ENCODE data around the gene AP1S3.
"Not testable (repeated sequence)": the region's sequence is repeated elsewhere in the genome, so short reads cannot be mapped to it uniquely, and the experiment has no call there.

The AP1S3 gene

DNA sequence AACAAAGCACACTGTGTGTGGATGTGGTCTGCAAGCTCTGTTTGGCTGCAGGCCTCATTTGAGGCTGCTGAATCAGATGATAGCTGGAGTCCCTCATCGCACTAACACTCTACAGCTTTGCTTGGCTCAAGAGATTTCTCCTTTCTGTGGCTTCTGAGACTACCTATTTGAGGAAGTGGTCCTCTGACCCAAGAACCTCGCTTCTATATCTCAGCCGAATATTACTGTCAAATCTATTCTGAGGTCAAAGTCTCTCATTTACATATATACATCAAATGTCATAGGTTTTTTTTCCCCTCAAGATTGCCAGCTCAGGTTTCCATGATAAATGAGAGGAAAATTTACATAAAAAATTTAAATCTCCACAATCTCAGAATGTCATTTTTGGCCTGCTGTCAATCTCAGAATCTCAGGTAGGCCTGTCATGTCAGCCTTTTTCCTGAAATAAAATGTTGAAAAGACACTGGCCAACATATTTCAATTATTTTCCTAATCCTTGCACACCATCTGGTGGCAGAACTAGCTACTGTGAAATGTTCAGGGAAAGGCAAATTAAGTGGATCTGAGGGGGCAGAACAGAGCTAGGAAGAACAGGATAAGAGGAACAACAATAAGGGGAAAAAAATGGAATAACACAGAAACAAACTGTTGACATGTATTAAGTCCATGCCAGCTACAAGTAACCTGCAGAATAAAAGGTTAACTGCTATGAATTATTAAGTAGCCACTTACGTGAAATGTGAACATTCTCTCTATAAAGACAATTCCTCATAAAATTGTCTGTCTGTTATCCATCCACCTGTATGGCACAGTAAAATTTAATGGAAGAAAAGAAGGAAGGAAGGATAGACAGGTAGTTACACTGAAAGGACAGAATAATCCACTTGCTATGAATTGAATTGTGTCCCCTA is 39.3 kb downstream of the AP1S3 start:
- DNase-seq = no peak

DNA sequence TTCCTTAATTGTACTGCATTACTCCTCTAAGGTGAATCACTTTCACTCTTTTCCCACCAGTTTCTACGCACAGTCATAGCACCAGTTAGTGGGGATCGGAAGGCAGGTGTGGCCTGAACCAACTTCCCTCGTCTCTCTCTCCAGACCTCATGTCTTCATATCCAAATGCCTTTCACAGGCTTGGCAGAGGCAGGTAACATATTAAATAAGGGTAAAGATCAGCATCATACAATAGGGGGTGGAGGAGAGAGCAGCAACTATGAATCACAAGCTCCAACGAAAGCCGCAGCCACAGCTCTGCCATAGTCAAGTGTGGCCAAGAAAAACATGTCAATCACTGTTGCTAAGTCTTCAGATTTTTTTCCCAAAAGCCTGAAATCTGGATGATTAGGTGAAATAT is 40.3 kb downstream of the AP1S3 start:
- no peak for DNase-seq

DNA sequence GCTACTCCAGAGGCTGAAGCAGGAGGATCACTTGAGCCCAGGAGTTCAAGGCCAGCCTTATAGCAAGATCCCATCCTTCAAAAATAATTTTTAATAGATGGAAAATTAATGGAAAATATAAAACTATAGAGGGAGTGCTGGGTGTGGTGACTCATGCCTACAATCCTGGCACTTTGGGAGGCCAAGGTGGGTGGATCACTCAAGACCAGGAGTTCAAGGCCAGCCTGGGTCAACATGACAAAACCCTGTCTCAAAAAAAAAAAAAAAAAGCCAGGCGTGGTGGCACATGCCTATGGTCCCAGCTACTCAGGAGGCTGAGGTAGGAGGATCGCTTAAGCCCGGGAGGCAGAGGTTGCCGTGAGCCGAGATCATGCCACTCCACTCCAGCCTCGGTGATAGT is 48.0 kb downstream of the AP1S3 start:
- no peak for DNase-seq

DNA sequence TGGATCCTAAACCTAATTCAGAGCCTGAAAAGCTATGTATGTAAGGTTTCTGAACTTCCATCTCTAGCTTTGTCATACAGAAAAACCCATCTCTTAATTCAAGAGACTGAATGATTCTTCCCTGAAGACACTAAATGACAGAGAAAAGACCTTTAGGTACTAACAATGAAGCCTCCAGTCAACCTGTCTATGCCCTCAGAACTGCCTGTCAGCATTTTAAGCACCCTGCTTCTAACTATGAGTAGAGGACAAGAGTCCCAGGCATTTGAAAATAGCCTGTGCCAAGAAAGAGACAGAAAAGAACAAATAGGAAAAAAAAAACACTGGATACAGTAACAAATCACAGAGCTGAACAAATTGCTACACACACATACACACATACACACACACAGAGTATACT is 48.6 kb downstream of the AP1S3 start:
- DNase-seq = no peak

DNA sequence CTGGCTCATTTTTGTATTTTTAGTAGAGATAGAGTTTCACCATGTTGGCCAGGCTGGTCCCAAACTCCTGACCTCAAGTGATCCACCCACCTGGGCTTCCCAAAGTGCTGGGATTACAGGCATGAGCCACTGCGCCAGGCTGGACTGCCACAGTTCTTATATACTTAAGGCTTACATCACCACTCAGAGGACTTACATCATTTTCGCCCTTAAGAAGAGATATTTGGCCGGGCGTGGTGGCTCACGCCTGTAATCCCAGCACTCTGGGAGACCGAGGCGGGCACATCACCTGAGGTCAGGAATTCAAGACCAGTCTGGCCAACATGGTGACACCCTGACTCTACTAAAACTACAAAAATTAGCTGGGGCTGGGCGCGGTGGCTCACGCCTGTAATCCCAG is 49.3 kb downstream of the AP1S3 start:
- not testable (repeated sequence) for DNase-seq

DNA sequence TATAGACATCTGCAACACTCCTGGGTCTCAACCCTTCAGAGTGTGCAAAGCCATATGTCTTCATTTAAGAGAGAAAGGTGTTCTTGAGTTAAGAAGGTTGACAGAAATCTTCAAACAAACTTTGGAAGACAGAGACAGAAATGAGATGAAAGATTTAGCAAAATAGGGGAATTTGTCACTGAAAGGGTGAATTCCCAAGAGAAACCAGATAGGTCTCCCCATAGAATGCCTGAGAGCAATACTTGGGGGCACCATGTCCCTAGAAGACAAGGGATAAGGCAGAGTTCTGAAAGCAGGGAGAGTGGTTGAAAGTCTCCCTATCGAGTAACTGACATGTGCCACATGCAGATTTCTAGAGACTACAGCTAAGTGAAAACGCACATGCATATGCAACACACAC is 50.0 kb downstream of the AP1S3 start:
- DNase-seq = no peak

DNA sequence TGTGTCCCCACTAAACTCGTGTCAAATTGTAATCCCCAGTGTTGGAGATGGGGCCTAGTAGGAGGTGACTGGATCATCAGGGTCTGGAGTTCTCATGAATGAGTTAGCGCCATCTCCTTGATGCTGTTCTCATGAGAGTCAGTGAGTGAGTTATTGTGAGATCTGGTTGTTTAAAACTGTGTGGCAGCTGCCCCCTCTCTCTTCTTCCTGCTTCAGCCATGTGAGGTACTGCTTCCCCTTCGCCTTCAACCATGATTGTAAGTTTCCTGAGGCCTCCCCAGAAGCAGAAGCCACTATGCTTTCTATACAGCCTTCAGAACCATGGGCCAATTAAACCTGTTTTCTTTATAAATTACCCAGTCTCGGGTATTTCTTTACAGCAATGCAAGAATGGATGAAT is 50.4 kb downstream of the AP1S3 start:
- DNase-seq = no peak

DNA sequence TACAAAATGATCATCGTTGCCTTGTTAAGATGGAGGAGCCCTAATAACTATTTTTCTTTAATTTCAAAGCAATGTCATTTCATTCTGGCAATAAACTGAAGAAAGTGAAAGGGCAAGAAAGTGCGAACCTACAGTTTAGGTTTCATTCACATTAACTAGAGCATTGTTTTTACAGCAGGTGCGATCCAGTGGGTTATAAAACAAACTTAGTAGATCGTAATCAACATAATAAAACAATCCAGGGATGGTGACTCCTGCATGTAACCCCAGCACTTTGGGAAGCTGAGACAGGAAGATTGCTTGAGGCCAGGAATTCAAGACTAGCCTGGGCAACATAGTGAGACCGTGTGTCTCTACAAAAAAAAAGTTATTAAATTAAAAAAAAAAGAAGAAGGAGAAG is 51.1 kb downstream of the AP1S3 start:
- DNase-seq = no peak

DNA sequence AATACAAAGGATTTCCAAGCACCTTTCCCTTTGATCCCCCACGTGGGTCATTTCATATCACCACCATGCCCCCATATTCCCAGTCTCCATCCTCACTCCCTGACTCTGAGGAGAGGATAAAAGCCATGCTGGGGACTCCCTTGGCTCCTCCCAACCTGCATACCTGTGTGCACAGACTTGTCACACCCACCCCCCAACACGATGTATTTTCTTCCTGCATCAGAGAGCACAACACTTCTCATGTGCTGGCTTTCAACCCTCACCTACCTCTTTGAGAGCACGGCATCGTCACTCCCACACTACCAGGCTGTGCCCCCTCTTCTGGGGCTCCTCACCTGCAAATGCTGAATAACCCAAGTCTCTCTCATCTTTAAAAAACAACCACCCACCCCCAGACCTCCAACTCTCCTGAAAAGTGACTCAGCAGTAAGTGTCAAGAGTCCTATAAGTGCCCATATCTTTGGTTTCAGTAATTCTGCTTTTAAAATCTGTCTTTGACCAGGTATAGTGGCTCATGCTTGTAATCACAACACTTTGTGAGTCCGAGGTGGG is 53.1 kb downstream of the AP1S3 start:
- no peak for DNase-seq

DNA sequence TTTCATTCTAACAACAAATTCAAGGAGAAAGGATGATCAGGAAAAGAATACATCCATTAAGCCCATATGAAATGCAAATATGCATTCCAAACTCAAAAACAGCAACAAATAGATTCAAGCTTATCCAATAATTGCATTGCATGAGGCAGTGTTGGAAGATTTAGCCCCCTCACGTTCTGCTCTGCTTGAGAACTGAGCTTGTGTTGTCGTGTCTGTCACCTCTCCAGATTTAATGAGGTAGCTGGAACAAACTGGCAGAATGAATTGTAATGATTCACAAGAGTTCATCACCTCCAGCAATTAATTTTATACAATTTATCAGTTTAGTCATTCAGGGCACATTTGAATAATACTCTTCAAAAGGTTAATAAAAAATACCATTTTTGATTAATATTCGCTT is 54.8 kb downstream of the AP1S3 start:
- DNase-seq = no peak

DNA sequence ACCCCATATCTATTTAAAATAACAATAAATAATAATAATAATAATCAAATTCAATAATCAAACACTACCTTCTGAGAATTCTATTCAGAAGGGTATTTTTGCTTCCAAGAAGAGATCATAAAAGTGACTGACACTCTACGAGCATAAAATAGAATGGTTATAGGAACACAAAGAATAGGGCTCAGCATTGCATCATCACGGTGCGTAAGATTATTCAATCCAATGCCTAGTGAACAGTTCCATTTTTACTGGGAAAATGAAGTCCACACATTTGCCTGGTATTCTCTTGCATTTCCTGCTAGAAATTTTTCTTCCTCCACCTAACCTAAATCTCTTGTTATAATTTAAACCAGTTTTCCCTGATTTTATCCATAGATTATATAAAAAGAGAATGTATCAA is 55.8 kb downstream of the AP1S3 start:
- DNase-seq = no peak

DNA sequence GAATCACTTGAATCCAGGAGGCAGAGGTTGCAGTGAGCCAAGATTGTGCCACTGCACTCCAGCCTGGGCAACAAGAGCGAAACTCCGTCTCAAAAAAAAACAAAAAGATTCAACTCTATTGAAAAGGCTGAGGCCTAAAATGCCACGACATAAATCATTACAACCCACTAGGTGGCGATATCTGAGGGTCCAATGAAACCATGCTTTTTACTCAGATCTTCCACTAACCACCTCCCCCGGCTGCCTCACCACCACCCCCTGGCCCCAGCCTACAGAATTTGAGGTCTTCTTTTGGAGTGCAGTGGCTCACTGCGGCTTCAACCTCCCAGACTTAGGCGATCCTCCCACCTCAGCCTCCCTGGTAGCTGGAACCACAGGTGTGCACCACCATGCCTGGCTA is 57.5 kb downstream of the AP1S3 start:
- DNase-seq = peak; percentile 21

DNA sequence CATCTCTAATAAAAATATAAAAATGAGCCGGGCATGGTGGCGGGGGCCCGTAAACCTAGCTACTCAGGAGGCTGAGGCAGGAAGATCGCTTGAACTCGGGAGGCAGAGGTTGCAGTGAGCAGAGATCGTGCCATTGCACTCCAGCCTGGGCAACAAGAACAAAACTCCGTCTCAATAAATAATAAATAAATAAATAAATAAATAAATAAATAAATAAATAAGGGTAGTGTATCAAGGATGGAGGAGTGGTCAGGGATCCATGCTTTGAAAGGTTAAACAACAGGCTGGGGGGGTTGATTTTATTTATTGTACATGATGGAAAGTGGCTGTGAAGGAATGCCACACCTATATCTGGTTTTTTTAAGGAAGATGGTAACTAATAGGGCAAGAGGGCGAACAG is 63.2 kb downstream of the AP1S3 start:
- no peak for DNase-seq

DNA sequence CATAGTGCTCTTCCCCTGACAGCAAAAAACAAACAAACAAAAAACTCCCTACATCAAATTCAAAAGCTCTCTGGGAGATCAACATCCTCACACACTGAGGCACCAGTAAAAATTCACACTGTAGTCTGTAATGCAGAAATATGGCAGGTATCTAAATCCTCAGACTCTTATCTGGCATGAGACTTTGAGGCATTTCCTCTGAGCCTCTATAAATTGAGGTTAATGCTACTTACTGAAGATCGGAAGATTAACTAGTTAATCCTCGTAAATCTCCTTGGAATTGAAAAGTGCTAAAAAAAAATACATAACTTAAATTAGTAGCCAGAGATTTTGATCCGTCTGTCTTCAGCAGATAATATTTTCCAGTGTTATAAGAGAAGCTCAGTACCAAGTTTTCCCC is 65.0 kb downstream of the AP1S3 start:
- no peak for DNase-seq

DNA sequence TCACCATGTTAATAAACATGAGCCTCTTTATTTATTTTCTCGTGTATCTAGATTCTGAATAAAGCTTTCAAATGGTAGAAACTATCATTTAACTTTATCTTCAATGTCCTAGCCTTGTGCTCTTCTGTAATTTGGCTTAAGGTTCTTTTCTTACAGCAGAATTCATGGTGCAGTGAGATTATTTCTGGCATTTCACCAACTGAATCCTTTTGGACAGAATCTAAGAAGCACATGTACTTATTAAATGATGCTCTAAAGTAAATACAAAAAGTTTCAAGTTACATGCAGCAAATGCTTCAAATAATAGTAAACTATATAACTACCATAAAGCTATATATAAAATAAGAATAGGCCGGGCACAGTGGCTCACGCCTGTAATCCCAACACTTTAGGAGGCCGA is 65.9 kb downstream of the AP1S3 start:
- no peak for DNase-seq

DNA sequence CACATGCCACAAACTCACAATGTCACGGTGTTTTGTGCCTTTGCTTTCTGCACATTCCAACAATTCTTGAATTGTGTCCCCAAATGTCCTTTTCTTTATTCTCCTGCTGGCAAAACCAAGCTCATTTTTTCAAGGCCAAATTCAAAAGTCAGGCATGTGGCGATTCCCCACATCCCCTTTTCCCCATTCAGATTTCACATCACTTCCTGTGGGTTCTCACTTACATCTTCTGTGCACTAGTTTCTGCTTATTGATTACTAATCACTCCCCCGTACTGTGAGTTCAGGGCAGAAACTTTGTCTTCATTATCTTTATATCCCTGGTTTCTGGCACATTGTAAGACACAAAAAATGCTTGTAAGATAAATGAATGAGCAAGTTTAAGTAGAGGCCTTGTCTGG is 69.2 kb downstream of the AP1S3 start:
- DNase-seq = no peak

DNA sequence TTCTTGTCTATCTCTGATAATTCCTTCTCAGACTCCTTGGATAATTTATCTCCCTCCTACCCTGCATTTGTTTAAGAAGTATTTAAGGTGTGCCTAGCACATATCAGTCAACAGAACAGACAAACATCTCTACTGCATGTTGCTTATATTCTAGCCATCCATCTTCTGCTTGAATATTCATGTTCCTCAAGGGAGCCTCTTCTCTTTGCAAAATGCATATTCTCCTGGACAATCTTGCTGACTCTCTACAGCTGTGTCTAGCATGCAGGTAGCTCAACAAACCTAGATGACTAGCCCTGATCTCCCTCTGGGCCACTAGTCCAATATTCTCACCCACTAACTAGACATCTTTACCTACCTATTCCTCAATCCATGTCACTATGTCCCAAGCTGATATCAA is 70.0 kb downstream of the AP1S3 start:
- DNase-seq = no peak

DNA sequence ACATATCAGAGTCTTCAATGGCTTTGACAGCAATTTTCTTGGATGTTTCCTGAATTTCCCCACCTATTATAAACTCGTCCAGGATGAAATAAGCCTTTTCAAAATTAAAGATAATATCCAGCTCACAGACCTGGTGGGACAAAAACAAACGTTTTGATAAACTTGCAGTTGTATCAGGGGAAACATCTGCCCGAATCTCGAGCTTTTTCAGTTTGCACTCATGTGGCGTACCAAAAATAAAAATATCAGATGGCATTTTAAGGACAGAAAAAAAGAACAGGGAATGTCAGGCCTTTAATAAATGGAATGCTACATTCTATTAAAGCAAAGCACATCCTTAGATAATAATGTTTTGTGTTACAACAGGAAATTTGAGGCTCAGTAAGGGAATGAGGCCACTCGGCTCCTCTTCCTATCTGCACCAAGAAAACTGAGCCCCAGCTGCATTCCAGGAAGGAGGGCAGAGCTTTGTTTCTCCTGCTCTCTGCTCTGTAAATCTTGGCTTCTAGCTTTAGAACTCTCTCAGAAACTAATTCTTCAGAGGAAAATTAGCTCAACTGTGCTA is 72.1 kb downstream of the AP1S3 start:
- no peak for DNase-seq

DNA sequence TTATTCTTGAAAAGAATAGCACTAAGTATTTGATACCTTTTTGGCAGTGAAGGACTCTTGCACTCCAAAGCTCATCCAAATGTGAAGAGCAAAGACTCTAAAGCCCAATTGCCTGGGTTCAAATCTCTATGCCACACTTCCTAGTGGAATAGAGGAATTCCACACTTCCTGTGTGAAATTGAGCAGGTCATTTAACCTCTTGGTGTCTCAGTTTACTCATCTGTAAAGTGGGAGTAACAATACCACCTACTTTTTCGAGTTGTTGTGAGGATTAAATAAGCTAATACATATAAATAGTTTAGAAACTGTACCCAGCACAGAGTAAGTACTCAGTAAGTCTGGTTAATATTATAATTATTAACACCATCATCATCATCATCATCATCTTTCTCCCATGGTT is 72.6 kb downstream of the AP1S3 start:
- no peak for DNase-seq

DNA sequence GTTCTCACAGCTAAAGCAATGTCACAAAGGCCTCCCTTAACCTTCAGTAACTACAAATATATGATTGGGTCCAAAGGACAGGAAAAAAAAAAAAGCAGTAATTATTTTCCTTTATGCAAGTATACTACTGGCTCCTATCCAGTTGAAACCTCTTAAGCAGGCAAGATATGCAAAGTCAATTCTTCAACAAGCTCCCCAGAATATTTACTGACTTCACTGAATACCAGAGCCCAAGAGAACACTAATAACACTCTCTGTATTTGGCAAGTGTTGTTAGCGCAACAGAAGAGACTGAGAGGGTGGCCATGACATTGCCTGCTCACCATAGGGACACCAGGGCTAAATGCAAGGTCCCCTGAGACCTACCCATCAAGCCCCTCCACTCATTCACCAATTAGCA is 74.5 kb downstream of the AP1S3 start:
- no peak for DNase-seq

DNA sequence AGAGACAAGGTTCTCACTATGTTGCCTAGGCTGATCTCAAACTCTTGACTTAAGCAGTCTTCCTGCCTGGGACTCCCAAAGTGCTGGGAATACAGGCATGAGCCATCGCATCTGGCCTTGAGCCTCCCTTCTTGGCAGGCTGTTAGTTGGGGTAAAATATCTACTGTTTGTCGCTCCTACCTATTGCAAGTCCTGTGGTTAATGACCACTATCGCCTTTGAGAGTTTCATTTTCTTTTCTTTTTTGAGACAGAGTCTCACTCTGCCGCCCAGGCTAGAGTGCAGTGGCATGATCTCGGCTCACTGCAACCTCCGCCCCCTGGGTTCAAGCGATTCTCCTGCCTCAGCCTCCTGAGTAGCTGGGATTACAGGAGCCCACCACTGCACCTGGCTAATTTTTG is 75.6 kb downstream of the AP1S3 start:
- DNase-seq = not testable (repeated sequence)

DNA sequence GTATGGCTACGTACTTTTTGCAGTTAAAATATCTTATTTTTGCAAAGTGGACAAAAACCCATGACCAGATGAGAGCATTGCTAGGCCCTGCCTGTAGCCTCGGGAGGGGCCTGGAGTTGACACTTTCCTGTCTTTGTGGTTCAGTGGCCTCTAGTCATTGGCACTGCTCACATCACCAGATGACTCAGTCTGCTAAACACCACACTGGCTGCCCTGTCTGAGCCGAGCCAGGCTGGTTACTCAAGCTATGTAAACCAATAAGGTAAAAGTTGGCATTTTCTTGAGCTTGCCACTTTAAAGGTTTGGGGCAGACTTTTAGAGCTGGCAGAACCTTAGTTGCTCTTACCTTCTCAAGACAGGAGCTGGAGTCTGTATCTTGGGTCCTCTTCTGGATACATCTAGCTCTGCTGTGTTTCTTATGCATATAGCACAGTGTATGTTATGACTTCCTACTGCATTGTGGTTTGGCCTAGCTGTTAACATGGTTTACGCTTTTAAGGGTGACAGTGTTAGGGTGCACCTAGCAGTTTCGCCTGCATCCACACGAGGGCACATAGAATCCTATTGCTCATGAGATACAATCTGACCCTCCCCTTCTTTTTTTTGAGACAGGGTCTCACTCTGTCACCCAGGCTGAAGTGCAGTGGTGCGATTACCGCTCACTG is 76.4 kb downstream of the AP1S3 start:
- peak; percentile 28 for DNase-seq

DNA sequence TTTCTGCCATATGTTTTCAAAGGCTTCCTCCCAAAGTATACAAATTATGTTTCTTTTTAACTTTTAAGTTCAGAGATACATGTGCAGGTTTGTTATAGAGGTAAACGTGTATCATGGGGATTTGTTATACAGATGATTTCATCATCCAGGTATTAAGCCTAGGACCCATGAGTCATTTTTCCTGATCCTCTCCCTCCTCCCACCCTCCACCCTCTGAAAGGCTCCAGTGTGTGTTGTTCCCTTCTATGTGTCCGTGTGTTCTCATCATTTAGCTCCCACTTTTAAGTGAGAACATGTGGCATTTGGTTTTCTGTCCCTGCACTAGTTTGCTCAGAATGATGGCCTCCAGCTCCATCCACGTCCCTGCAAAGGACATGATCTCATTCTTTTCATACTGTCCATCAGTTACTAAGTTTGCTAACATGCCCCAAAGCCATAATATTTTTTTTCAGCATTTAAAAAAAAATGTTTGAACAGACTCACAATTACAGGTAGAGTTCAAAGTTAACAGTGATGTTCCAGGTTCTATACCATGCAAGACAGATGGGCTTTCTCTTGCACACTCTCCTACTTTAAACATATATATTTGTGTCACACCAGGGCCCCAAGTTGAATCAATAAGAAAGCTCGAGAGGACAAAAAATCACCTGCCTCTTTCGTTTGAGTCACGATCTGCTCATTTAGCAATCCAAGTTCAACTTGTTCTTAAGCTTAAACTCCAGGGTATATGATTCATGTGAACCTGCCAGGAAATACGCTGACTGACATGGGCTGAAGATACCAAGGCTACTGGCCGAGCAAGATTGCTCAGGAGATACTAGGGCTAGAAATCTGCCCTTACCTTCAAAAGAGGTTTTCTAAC is 77.6 kb downstream of the AP1S3 start:
- DNase-seq = no peak
